ENCODE measurements around the gene CYP27B1.

The CYP27B1 gene

GRCh38 chr12:57750561-57751431 lies 16.1 kb downstream of the CYP27B1 start:
- DNase-seq: no peak

DNA sequence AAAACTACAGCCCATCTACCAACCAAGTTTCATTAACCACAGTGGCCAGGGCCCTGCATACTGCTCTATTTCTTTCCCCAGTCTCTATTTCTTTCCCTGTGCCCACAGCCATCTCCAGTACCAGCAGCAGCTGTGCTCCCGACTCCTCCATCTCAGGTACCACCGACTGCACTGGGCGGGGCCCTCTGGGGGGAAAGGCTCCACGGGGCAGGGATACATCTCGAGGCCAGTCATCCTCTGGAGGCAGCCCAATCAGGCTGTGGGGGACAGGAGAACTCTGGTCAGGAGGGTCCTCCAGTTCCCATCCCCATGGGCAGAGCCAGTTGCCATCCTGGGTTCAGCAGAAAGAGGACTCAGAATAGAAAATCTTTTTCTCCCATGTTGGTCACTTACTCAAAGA lies 17.8 kb downstream of the CYP27B1 start:
- DNase-seq: no peak

GRCh38 chr12:57746025-57746424 lies 20.9 kb downstream of the CYP27B1 start:
- no peak for DNase-seq

- DNase-seq: no peak
These were observed 21.4 kb downstream of the CYP27B1 start for GRCh38 chr12:57745485-57745881.

DNA sequence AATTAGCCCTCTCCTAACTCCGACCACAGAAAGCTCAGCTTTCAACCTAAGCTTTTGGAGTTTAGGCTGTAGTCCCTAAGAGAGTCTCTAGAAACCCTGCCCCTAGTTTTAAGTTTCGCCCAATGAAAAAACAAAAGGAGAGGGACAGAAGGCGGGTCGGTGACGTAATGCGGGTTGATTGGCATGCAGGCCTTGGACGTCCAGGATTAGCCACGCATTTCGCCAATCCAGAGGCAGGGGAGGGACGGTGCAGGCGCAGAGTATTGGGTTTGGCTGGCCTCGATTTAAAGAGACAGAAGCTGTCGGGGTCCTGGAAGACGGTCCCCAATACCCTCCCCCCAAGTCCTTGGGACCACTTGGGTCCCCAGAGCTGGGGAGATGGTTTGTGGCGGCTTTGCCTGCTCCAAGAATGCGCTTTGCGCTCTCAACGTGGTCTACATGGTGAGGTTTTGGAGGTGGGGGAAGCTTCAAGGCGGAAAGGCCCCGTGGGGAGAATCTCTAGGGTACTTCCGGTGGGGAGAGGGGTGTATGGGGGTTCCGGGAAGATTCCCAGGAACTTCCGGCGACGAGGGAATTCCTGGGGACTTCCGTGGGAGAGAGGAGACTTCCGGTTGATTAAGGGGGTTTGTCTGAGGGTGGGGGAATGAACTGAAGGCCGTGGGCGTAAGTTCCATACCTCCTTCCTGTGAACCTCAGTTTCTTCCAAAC lies 21.9 kb downstream of the CYP27B1 start, which contains the start of gene TSPAN31:
Gene TSPAN31, plus strand, starts transcription at position 263 of the 708 bp plus-strand sequence. Its CDS starts 116 bp downstream, at position 379.
- DNase-seq: peak; percentile 96

GRCh38 chr12:57744194-57744776 lies 22.6 kb downstream of the CYP27B1 start:
- peak; percentile 67 for DNase-seq

GRCh38 chr12:57743769-57744168 lies 23.1 kb downstream of the CYP27B1 start:
- DNase-seq: no peak

- peak; percentile 79 for DNase-seq
These were observed 24.8 kb downstream of the CYP27B1 start for GRCh38 chr12:57741844-57742738.

GRCh38 chr12:57741413-57741789 lies 25.5 kb downstream of the CYP27B1 start:
- no peak for DNase-seq

- peak; percentile 69 for DNase-seq
These were observed 26.0 kb downstream of the CYP27B1 start for GRCh38 chr12:57740656-57741412.

GRCh38 chr12:57739914-57740538 lies 26.9 kb downstream of the CYP27B1 start:
- no peak for DNase-seq

- no peak for DNase-seq
These were observed 27.5 kb downstream of the CYP27B1 start for GRCh38 chr12:57739387-57739786.

GRCh38 chr12:57738661-57739237 lies 28.1 kb downstream of the CYP27B1 start, which contains the start of gene AGAP2:
TSS of gene AGAP2 (minus strand) at chr12:57738742. CDS start at chr12:57738246, 496 bp downstream.
- no peak for DNase-seq

- no peak for DNase-seq
These were observed 29.1 kb downstream of the CYP27B1 start for GRCh38 chr12:57737467-57738460.

- no peak for DNase-seq
These were observed 30.0 kb downstream of the CYP27B1 start for GRCh38 chr12:57736741-57737466.

DNA sequence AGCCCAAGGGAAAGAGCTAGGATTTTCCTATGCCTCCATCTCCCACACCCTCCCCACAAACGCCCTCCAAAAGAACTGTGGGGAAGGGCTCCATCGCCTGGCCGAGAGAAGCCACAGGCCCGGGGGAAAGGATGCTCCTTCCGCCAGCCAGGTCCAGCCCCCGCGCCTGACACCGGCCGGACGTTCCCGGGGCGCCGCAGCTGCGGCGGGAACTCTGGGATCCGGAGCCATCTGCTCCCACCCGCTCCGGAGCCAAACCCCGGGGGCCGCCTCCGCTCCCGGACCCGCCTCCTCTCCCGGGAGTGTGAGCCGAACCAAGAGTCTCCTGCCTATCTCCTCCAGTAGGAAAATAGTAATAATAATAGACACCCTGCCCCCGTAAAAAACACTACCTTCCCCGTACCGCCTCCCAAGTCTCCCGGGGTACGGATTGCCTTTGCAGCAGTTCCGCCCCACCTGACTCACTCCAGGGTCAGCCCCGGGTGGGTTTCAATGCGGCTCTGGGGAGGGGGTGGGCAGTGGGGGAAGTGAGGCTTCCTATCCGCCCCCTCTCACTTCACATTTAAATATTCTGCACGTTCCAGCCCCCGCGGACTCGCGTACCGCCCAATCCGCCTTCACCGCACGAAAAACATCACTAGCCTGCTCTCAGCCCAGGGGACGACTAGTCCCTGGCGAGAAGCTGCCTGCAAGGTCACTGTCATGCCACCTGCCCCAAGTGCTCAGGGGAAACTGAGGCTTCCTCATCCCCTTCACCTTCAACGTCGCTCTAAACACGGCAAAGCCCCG lies 30.7 kb downstream of the CYP27B1 start:
- DNase-seq: no peak

- DNase-seq: no peak
These were observed 31.6 kb downstream of the CYP27B1 start for GRCh38 chr12:57735198-57735855.
